Smooth muscle cell (in vitro differentiated cells): Measurements from ENCODE around the gene GPR34. TPM values are rescaled to one million over a fixed set of nuclear protein-coding genes. Genes with fewer than 3 reads are reported as not detected.

Experiments used
- DNase-seq: peaks from one replicate; lab custom pipeline; 2025; ENCODE audit not compliant: unreplicated experiment; lab: John Stamatoyannopoulos, UW
- H2AFZ ChIP-seq: fragments of 200-600 bp; sonication (generic); 2 replicates; pipeline ENCODE4 v1.6.0; 2016; ENCODE audit warnings: antibody characterized with exemption, low read depth, mild to moderate bottlenecking
- H3F3A ChIP-seq: fragments of 200-600 bp; sonication (generic); 2 replicates; pipeline ENCODE4 v1.6.0; 2017; ENCODE audit warnings: antibody characterized with exemption, low read depth
- H3K27ac ChIP-seq: fragments of 200-600 bp; sonication (generic); 2 replicates; pipeline ENCODE4 v1.5.1; 2016; ENCODE audit warnings: low read depth, mild to moderate bottlenecking
- H3K27me3 ChIP-seq: fragments of 200-600 bp; sonication (generic); 2 replicates; pipeline ENCODE4 v1.6.1; 2016; ENCODE audit warnings: low read depth, mild to moderate bottlenecking
- H3K36me3 ChIP-seq: fragments of 200-600 bp; sonication (generic); 2 replicates; pipeline ENCODE4 v1.5.1; 2016; ENCODE audit warnings: low read depth
- H3K4me1 ChIP-seq: fragments of 200-600 bp; sonication (generic); 2 replicates; pipeline ENCODE4 v1.5.1; 2016; ENCODE audit warnings: low read depth
- H3K4me2 ChIP-seq: fragments of 200-600 bp; sonication (generic); 2 replicates; pipeline ENCODE4 v1.6.0; 2016; ENCODE audit warnings: mild to moderate bottlenecking
- H3K4me3 ChIP-seq: fragments of 200-600 bp; sonication (generic); 2 replicates; pipeline ENCODE4 v1.5.1; 2016; ENCODE audit warnings: mild to moderate bottlenecking
- H3K79me2 ChIP-seq: fragments of 200-600 bp; sonication (generic); 2 replicates; pipeline ENCODE4 v1.6.0; 2016; ENCODE audit warnings: low read depth, mild to moderate bottlenecking
- H3K9ac ChIP-seq: fragments of 200-600 bp; sonication (generic); 2 replicates; pipeline ENCODE4 v1.6.0; 2016; ENCODE audit warnings: low read depth
- H3K9me3 ChIP-seq: fragments of 200-600 bp; sonication (generic); replicated peaks from 2 replicates; pipeline ENCODE4 v1.5.1; 2016; ENCODE audit warnings: low read depth
- H4K20me1 ChIP-seq: fragments of 200-600 bp; sonication (generic); 2 replicates; pipeline ENCODE4 v1.6.0; 2016; ENCODE audit warnings: low read depth
- CTCF ChIP-seq: fragments of 200-600 bp; sonication (generic); IDR thresholded peaks from 2 replicates; pipeline ENCODE4 v1.5.1; 2017; ENCODE audit warnings: borderline replicate concordance, mild to moderate bottlenecking, antibody characterized with exemption; ENCODE audit not compliant: insufficient read depth, poor library complexity, severe bottlenecking
- WGBS: methylation state at CpG from one replicate; pipeline ENCODE4 v1.1.7; 2016; ENCODE audit warnings: low lambda C conversion rate; 5-methylcytosine and 5-hydroxymethylcytosine counted together
- polyA plus RNA-seq: library from polyadenylated mRNA; unstranded; fragments of >200 nt; fragmentation: Nextera tagmentation; extraction: Ambion mirVana; gene quantifications from 2 replicates; pipeline ENCODE4 v1.2.1, GENCODE V29; 2016
- total RNA-seq: library from RNA; depleted of rRNA; stranded (reverse); fragments of >200 nt; gene quantifications from 2 replicates; pipeline ENCODE4 v1.2.3, GENCODE V29; 2014

The GPR34 gene
- total and polyA plus RNA-seq, 2 experiments from 2014 or later, result 0.31 to 2.2 TPM

GRCh38 chrX:41703574-41704029 is 14.8 kb downstream of the GPR34 start:
- Histone ChIP-seq H3K9me3 (no peaks in the 10 kb centered on the region), H2AFZ (no peak overlapping the region), H3F3A (no peaks in the 10 kb centered on the region), H4K20me1 (no peaks in the 10 kb centered on the region), H3K79me2 (no peaks in the 10 kb centered on the region), H3K27me3 (no peaks in the 10 kb centered on the region), H3K4me2 (no peak overlapping the region), H3K27ac (no peak overlapping the region), H3K4me1 (no peaks in the 10 kb centered on the region), H3K36me3 (no peaks in the 10 kb centered on the region), H3K4me3 (no peak overlapping the region), H3K9ac (no peak overlapping the region)
- no peak for TF ChIP-seq CTCF
- no peak for DNase-seq

DNA sequence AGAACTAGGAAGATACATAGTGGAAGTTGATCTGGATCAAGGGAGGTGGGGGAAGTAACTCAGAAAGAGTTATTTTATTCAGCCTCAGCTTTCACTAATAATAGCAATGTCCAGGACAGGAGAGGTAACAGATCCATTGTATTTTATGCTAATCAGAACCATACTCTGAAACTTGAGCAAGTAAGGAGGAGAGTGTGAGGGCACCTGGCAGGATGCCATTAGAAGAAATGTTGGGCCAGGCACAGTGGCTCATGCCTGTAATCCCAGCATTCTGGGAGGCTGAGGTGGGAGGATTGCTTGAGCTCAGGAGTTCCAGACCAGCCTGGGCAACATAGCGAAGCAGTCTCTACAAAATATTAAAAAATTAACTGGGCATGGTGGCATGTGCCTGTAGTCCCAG is 16.3 kb downstream of the GPR34 start:
- H3K4me1 ChIP-seq, result no peaks in the 10 kb centered on the region
- H3K4me2 ChIP-seq, result no peak overlapping the region
- H3K36me3 ChIP-seq, result no peaks in the 10 kb centered on the region
- no peak for TF ChIP-seq CTCF
- H3K9ac ChIP-seq, result no peak overlapping the region
- H2AFZ ChIP-seq, result no peak overlapping the region
- H3K27ac ChIP-seq, result no peak overlapping the region
- no peaks in the 10 kb centered on the region for H3K79me2 ChIP-seq
- H4K20me1 ChIP-seq, result no peaks in the 10 kb centered on the region
- H3K9me3 ChIP-seq, result no peaks in the 10 kb centered on the region
- DNase-seq, result no peak
- no peaks in the 10 kb centered on the region for H3K27me3 ChIP-seq
- no peaks in the 10 kb centered on the region for H3F3A ChIP-seq
- 79% methylated on average over 1 of the region's 1 CpG for WGBS
- H3K4me3 ChIP-seq, result no peak overlapping the region

DNA sequence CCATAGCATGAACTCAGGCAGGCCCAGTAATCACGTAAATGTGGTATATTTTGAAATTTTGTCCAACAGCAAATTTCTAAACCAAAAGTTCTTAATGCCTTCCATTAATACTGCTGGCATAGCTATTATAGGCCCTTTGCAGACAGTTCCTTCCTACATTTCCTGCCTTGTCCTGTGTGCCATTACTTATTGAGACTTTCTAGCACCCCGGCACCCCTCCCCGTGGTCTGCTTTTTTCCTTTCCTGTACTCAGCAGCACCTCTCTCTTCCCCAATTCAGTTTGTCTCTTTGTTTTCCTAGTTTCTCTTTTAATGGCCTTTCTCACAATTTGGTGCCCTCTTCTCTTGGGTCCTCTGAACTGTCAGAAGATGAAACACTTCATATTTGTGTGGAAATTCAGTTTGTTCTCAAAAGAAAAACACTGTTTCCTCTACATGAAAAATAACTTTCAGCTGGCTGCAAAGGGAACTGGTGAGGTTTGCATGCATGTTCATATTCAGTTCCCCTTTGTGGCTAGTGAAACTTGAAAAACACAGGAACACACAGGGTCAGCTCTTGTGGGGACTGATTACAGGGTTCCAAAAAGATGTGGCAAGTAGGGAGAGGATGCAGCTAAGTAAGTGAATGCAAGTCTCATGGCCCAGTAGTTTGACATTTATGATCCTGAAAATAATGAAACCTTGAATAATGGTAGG is 17.1 kb downstream of the GPR34 start:
- WGBS, result 81% methylated on average over 3 of the region's 3 CpGs
- Histone ChIP-seq H3K27ac (no peak overlapping the region), H3K9me3 (no peaks in the 10 kb centered on the region), H3K9ac (no peak overlapping the region), H3F3A (no peaks in the 10 kb centered on the region), H3K4me1 (no peaks in the 10 kb centered on the region), H4K20me1 (no peaks in the 10 kb centered on the region), H2AFZ (no peak overlapping the region), H3K4me3 (no peak overlapping the region), H3K27me3 (no peaks in the 10 kb centered on the region), H3K79me2 (no peaks in the 10 kb centered on the region), H3K36me3 (no peaks in the 10 kb centered on the region), H3K4me2 (no peak overlapping the region)
- TF ChIP-seq CTCF, result no peak
- no peak for DNase-seq

- H3K4me2 ChIP-seq, result no peak overlapping the region
- H3K4me3 ChIP-seq, result no peak overlapping the region
- H3K4me1 ChIP-seq, result no peaks in the 10 kb centered on the region
- H3K27ac ChIP-seq, result no peak overlapping the region
- WGBS, result 76% methylated on average over 1 of the region's 1 CpG
- no peak overlapping the region for H2AFZ ChIP-seq
- H3K79me2 ChIP-seq, result no peaks in the 10 kb centered on the region
- no peaks in the 10 kb centered on the region for H3K27me3 ChIP-seq
- H3K9me3 ChIP-seq, result no peaks in the 10 kb centered on the region
- H3F3A ChIP-seq, result no peaks in the 10 kb centered on the region
- no peaks in the 10 kb centered on the region for H3K36me3 ChIP-seq
- no peaks in the 10 kb centered on the region for H4K20me1 ChIP-seq
- H3K9ac ChIP-seq, result no peak overlapping the region
- DNase-seq, result no peak
- no peak for TF ChIP-seq CTCF
Observed at GRCh38 chrX:41707218-41707617, 18.4 kb downstream of the GPR34 start.
